Measurements from ENCODE around the gene PRMT1. TPM values are rescaled to one million over a fixed set of nuclear protein-coding genes. Genes with fewer than 3 reads are reported as not detected.

PRMT1 gene
- total RNA-seq, 4 donors from 2014 or later = 46.9 to 185 (median 80.0) TPM

- Histone ChIP-seq H3K27ac (peak within 1 kb of the TSS in 3 of 4 donors; percentile 9 to 46 (median 31)), H3K4me1 (peaks cover 0 to 29% (median 14%) of the 10 kb centered on the region in 4 donors), H3K27me3 (peaks cover 0 to 15% of the 10 kb centered on the region in 2 donors), H3K4me3 (peak within 1 kb of the TSS; percentile 29 to 47 (median 40)), H3K9me3 (no peaks in the 10 kb centered on the region), H3K36me3 (peaks cover 0 to 25% (median 0%) of the 10 kb centered on the region in 3 donors)
- TF ChIP-seq CTCF (IDR thresholded peaks at IDR 0.05) (no peak), POLR2A (IDR thresholded peaks at IDR 0.05) (no peak)
- DNase-seq = peak; percentile 45 to 80 (median 74)
Observed at GRCh38 chr19:49690656-49691242, 13.7 kb downstream of the PRMT1 start, which contains the start of gene CPT1C. Gene CPT1C (plus strand): TSS chr19:49691116. CDS start chr19:49692253, 1,137 bp downstream.

GRCh38 chr19:49691243-49692146, 14.4 kb downstream of the PRMT1 start:
- Histone ChIP-seq H3K36me3 (peaks cover 0 to 18% (median 0%) of the 10 kb centered on the region in 3 donors), H3K4me3 (peak overlapping the region; percentile 29 to 47 (median 40)), H3K27me3 (peaks cover 0 to 15% of the 10 kb centered on the region in 2 donors), H3K27ac (peak overlapping the region in 1 of 4 donors; percentile 31), H3K9me3 (no peaks in the 10 kb centered on the region), H3K4me1 (peaks cover 0 to 29% (median 14%) of the 10 kb centered on the region in 4 donors)
- DNase-seq = peak in 1 of 3 donors; percentile 43
- TF ChIP-seq POLR2A (IDR thresholded peaks at IDR 0.05) (no peak), CTCF (IDR thresholded peaks at IDR 0.05) (no peak)

GRCh38 chr19:49692147-49692506, 15.1 kb downstream of the PRMT1 start:
- H3K4me1 ChIP-seq = peaks cover 0 to 29% (median 14%) of the 10 kb centered on the region in 4 donors
- no peak overlapping the region for H3K27ac ChIP-seq
- no peaks in the 10 kb centered on the region for H3K9me3 ChIP-seq
- H3K36me3 ChIP-seq = peaks cover 0 to 11% (median 0%) of the 10 kb centered on the region in 3 donors
- TF ChIP-seq POLR2A (IDR thresholded peaks at IDR 0.05) (no peak), CTCF (IDR thresholded peaks at IDR 0.05) (no peak)
- H3K27me3 ChIP-seq = peaks cover 0 to 15% of the 10 kb centered on the region in 2 donors
- DNase-seq = no peak
- H3K4me3 ChIP-seq = peak overlapping the region in 1 of 4 donors; percentile 46

- peaks cover 0 to 7% (median 5%) of the 10 kb centered on the region in 4 donors for H3K4me1 ChIP-seq
- no peak overlapping the region for H3K4me3 ChIP-seq
- H3K9me3 ChIP-seq = no peaks in the 10 kb centered on the region
- H3K27ac ChIP-seq = no peak overlapping the region
- H3K36me3 ChIP-seq = no peaks in the 10 kb centered on the region
- peaks cover 0 to 7% of the 10 kb centered on the region in 2 donors for H3K27me3 ChIP-seq
- DNase-seq = no peak
- TF ChIP-seq POLR2A (IDR thresholded peaks at IDR 0.05) = no peak
Observed at GRCh38 chr19:49696115-49696514, 19.0 kb downstream of the PRMT1 start.

- Histone ChIP-seq H3K4me3 (no peak overlapping the region), H3K27me3 (no peaks in the 10 kb centered on the region), H3K36me3 (no peaks in the 10 kb centered on the region), H3K27ac (no peak overlapping the region), H3K4me1 (no peaks in the 10 kb centered on the region), H3K9me3 (no peaks in the 10 kb centered on the region)
- TF ChIP-seq POLR2A (IDR thresholded peaks at IDR 0.05) = no peak
- TF ChIP-seq CTCF (IDR thresholded peaks at IDR 0.05) = no peak
- no peak for DNase-seq
Observed at GRCh38 chr19:49696865-49697264, 19.8 kb downstream of the PRMT1 start.

- Histone ChIP-seq H3K9me3 (no peaks in the 10 kb centered on the region), H3K4me1 (no peaks in the 10 kb centered on the region), H3K36me3 (no peaks in the 10 kb centered on the region), H3K27me3 (no peaks in the 10 kb centered on the region), H3K4me3 (no peak overlapping the region), H3K27ac (no peak overlapping the region)
- TF ChIP-seq POLR2A (IDR thresholded peaks at IDR 0.05) (no peak), CTCF (IDR thresholded peaks at IDR 0.05) (no peak)
- DNase-seq = no peak
Observed at GRCh38 chr19:49699364-49699763, 22.3 kb downstream of the PRMT1 start.

All from Peyer's patch (tissue), 4 donors.